PC-3 (cell line): Measurements from ENCODE around the gene SFMBT2. TPM values are rescaled to one million over a fixed set of nuclear protein-coding genes. Genes with fewer than 3 reads are reported as not detected.

Source experiments
- ATAC-seq: fragments of 200-7000 bp; cut with Tn5 transposase; 2 replicates; pipeline ENCODE4 v1.9.1; 2020; ENCODE audit warnings: mild to moderate bottlenecking, moderate library complexity
- BruUV-seq: library from RNA; stranded (reverse); fragments of 400-500 nt; replicated peaks from 2 replicates; lab custom pipeline; 2021; lab: Mats Ljungman, UMichigan
- CTCF ChIA-PET: fragments of 300-600 bp; sonication (Branson Sonifier 250); formaldehyde crosslinking; loops from one replicate; lab custom pipeline; 2022; ENCODE audit warnings: antibody characterized with exemption; lab: Charles Lee
- POLR2A ChIA-PET: fragments of 300-600 bp; sonication (Branson Sonifier 250); formaldehyde crosslinking; loops from one replicate; lab custom pipeline; 2022; ENCODE audit warnings: antibody characterized with exemption; ENCODE audit not compliant: unreplicated experiment; lab: Charles Lee
- DNase-seq: peaks from one replicate; pipeline ENCODE4 v3.0.0-alpha.2; 2015
- H2AFZ ChIP-seq: fragments of 300-600 bp; sonication (generic); 2 replicates; pipeline ENCODE4 v1.6.0; 2016; ENCODE audit warnings: antibody characterized with exemption, low read length
- H3F3A ChIP-seq: fragments of 300-600 bp; sonication (generic); one replicate; pipeline ENCODE4 v1.6.0; 2017; ENCODE audit warnings: antibody characterized with exemption, low read length, control low read depth, mild to moderate bottlenecking; ENCODE audit not compliant: unreplicated experiment
- H3K27ac ChIP-seq: fragments of 300-600 bp; sonication (generic); 2 replicates; pipeline ENCODE4 v1.5.1; 2016; ENCODE audit warnings: mild to moderate bottlenecking, low read length
- H3K27me3 ChIP-seq: fragments of 300-600 bp; sonication (generic); 2 replicates; pipeline ENCODE4 v1.6.1; 2016; ENCODE audit warnings: low read length, mixed read lengths
- H3K36me3 ChIP-seq: fragments of 300-600 bp; sonication (generic); 2 replicates; pipeline ENCODE4 v1.6.1; 2016; ENCODE audit warnings: low read depth, mixed run types, low read length, mixed read lengths
- H3K4me1 ChIP-seq: fragments of 300-600 bp; sonication (generic); 2 replicates; pipeline ENCODE4 v1.5.1; 2016; ENCODE audit warnings: low read length; ENCODE audit not compliant: insufficient read depth
- H3K4me2 ChIP-seq: fragments of 300-600 bp; sonication (generic); 2 replicates; pipeline ENCODE4 v1.6.0; 2016; ENCODE audit warnings: low read length
- H3K4me3 ChIP-seq: fragments of 300-600 bp; sonication (generic); 2 replicates; pipeline ENCODE4 v1.5.1; 2016; ENCODE audit warnings: mild to moderate bottlenecking, low read length, mixed read lengths
- H3K79me2 ChIP-seq: fragments of 300-600 bp; sonication (generic); 2 replicates; pipeline ENCODE4 v1.6.1; 2017; ENCODE audit warnings: low read length, mixed read lengths
- H3K9ac ChIP-seq: fragments of 300-600 bp; sonication (generic); 2 replicates; pipeline ENCODE4 v1.6.0; 2016; ENCODE audit warnings: mild to moderate bottlenecking, low read length
- H3K9me2 ChIP-seq: fragments of 300-600 bp; sonication (generic); replicated peaks from 2 replicates; pipeline ENCODE4 v1.6.1; 2016; ENCODE audit warnings: mixed run types, low read length, mixed read lengths
- H3K9me3 ChIP-seq: fragments of 300-600 bp; sonication (generic); 2 replicates; pipeline ENCODE4 v1.6.1; 2016; ENCODE audit warnings: low read length, mixed read lengths
- H4K20me1 ChIP-seq: fragments of 300-600 bp; sonication (generic); 2 replicates; pipeline ENCODE4 v1.6.1; 2016; ENCODE audit warnings: low read length, mixed read lengths
- CTCF ChIP-seq: fragments of 300-600 bp; sonication (generic); conservative IDR thresholded peaks from 2 replicates; pipeline ENCODE4 v1.5.1; 2017; ENCODE audit warnings: antibody characterized with exemption, low read depth, mild to moderate bottlenecking, low read length
- EZH2 ChIP-seq: fragments of 300-600 bp; sonication (generic); IDR thresholded peaks from one replicate; pipeline ENCODE4 v1.6.1; 2017; ENCODE audit warnings: antibody characterized with exemption, mild to moderate bottlenecking, low read length; ENCODE audit not compliant: unreplicated experiment
- EZH2phosphoT487 ChIP-seq: fragments of 300-600 bp; sonication (generic); IDR thresholded peaks from 2 replicates; pipeline ENCODE4 v1.6.1; 2018; ENCODE audit warnings: mild to moderate bottlenecking, antibody characterized with exemption, low read length, borderline replicate concordance
- intact Hi-C: fragments of 100-400 bp; cut with micrococcal nuclease; formaldehyde crosslinking; loops from 2 replicates; pipeline ENCODE4 v1.9.0; 2023
- total RNA-seq: library from RNA; depleted of rRNA; stranded (reverse); fragments of >200 nt; gene quantifications from 2 replicates; pipeline ENCODE4 v1.2.3, GENCODE V29; 2014

SFMBT2 gene
- total RNA-seq, 1 experiment from 2014 or later = 1.9 TPM

GRCh38 chr10:7438196-7438986 is 27.6 kb upstream of the SFMBT2 start:
- ATAC-seq = no peak
- no peaks in the 10 kb centered on the region for H3F3A ChIP-seq
- POLR2A ChIA-PET = no interaction called here
- H3K4me2 ChIP-seq = no peak overlapping the region
- no peak overlapping the region for H2AFZ ChIP-seq
- BruUV-seq = no TSS peak
- no peak for TF ChIP-seq CTCF
- no peak for TF ChIP-seq EZH2
- TF ChIP-seq EZH2phosphoT487 = no peak
- intact Hi-C loops = no loop called here
- no peaks in the 10 kb centered on the region for H4K20me1 ChIP-seq
- peaks cover 24% of the 10 kb centered on the region; the same call in 1 of the 2 replicates for H3K27me3 ChIP-seq
- DNase-seq = no peak
- H3K9me3 ChIP-seq = no peaks in the 10 kb centered on the region
- no peaks in the 10 kb centered on the region for H3K79me2 ChIP-seq
- no peaks in the 10 kb centered on the region for H3K9me2 ChIP-seq
- no peak overlapping the region for H3K9ac ChIP-seq
- CTCF ChIA-PET = no interaction called here
- H3K27ac ChIP-seq = no peak overlapping the region
- no peaks in the 10 kb centered on the region for H3K36me3 ChIP-seq
- no peaks in the 10 kb centered on the region for H3K4me1 ChIP-seq
- no peak overlapping the region for H3K4me3 ChIP-seq

- Histone ChIP-seq H3K9ac (no peak overlapping the region), H3K9me2 (no peaks in the 10 kb centered on the region), H3K9me3 (no peaks in the 10 kb centered on the region), H3K4me1 (no peaks in the 10 kb centered on the region), H3K4me3 (no peak overlapping the region), H3K27ac (no peak overlapping the region), H3K27me3 (peaks cover 23% of the 10 kb centered on the region; the same call in 1 of the 2 replicates), H4K20me1 (no peaks in the 10 kb centered on the region), H2AFZ (no peak overlapping the region), H3K36me3 (no peaks in the 10 kb centered on the region), H3F3A (no peaks in the 10 kb centered on the region), H3K4me2 (no peak overlapping the region), H3K79me2 (no peaks in the 10 kb centered on the region)
- ChIA-PET CTCF (no interaction called here), POLR2A (no interaction called here)
- BruUV-seq = no TSS peak
- intact Hi-C loops = no loop called here
- DNase-seq (peak; percentile 13), ATAC-seq (no peak)
- TF ChIP-seq CTCF (no peak), EZH2phosphoT487 (no peak), EZH2 (no peak)
Observed at GRCh38 chr10:7436490-7437100, 25.8 kb upstream of the SFMBT2 start.

DNA sequence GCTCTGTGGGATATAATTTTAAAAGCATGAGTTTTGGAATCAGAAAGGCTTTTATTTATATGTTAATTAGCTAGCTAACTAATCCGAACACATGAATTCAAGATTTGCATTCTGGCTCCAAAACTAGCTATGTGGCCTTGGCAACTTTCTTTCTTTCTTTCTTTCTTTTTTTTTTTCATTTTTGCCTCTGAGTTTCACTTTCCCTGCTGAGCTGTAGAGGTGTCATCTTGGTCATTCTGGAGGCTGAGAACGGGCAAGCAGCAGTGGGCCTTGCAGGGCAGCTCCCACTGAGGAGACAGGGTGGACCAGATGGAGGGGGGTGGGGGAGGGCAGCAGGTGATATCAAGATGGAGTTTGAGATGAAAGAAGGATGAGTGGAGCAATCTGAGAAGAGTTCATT is 24.8 kb upstream of the SFMBT2 start:
- BruUV-seq = no TSS peak
- no peak overlapping the region for H3K4me3 ChIP-seq
- no peaks in the 10 kb centered on the region for H3K36me3 ChIP-seq
- H3K9ac ChIP-seq = no peak overlapping the region
- TF ChIP-seq CTCF = no peak
- no peak for TF ChIP-seq EZH2phosphoT487
- no peak for TF ChIP-seq EZH2
- no peak for DNase-seq
- no peaks in the 10 kb centered on the region for H3K79me2 ChIP-seq
- no peak overlapping the region for H3K27ac ChIP-seq
- no peaks in the 10 kb centered on the region for H3F3A ChIP-seq
- no peak overlapping the region for H2AFZ ChIP-seq
- H4K20me1 ChIP-seq = no peaks in the 10 kb centered on the region
- H3K4me1 ChIP-seq = no peaks in the 10 kb centered on the region
- ATAC-seq = no peak
- POLR2A ChIA-PET = no interaction called here
- CTCF ChIA-PET = interaction anchor here (0.7 kb wide), 1 partner anchor 96 kb away, joined by 3 read pairs; no protein-coding TSS in a partner anchor
- intact Hi-C loops = no loop called here
- H3K4me2 ChIP-seq = no peak overlapping the region
- no peaks in the 10 kb centered on the region for H3K9me3 ChIP-seq
- H3K9me2 ChIP-seq = no peaks in the 10 kb centered on the region
- peaks cover 22% of the 10 kb centered on the region; the same call in 1 of the 2 replicates for H3K27me3 ChIP-seq
